GM12878 (cell line): Measurements from ENCODE around the gene SPATA3. TPM values are rescaled to one million over a fixed set of nuclear protein-coding genes. Genes with fewer than 3 reads are reported as not detected.

Experiments used
- ATAC-seq: fragments of 200-7000 bp; cut with Tn5 transposase; 3 replicates; pipeline ENCODE4 v1.9.1; 2020; ENCODE audit warnings: mild to moderate bottlenecking, moderate library complexity
- BruUV-seq: library from RNA; stranded (reverse); fragments of 400-500 nt; replicated peaks from 2 replicates; lab custom pipeline; 2021; lab: Mats Ljungman, UMichigan
- CTCF ChIA-PET: fragments of 300-600 bp; sonication (Branson Sonifier 250); formaldehyde crosslinking; extraction: SDS; loops from one replicate; lab custom pipeline; 2021; ENCODE audit warnings: inconsistent platforms; lab: Yijun Ruan, JAX
- POLR2A ChIA-PET: fragments of 350-600 bp; formaldehyde crosslinking; extraction: SDS; loops from one replicate; lab custom pipeline; 2021; ENCODE audit warnings: inconsistent platforms; lab: Charles Lee
- RAD21 ChIA-PET: fragments of 300-600 bp; sonication (Branson Sonifier 250); formaldehyde crosslinking; loops from one replicate; lab custom pipeline; 2023; ENCODE audit warnings: antibody characterized with exemption; ENCODE audit not compliant: unreplicated experiment; lab: Charles Lee
- SMC1A ChIA-PET: fragments of 300-600 bp; sonication (Branson Sonifier 250); formaldehyde crosslinking; loops from one replicate; lab custom pipeline; 2023; ENCODE audit not compliant: unreplicated experiment, uncharacterized antibody; lab: Charles Lee
- DNase-seq: peaks from one replicate; pipeline ENCODE4 v3.0.0-alpha.2; 2011; ENCODE audit warnings: low read depth, low spot score
- FAIRE-seq: peaks from 3 replicates; lab custom pipeline; 2011; peaks lifted over from hg19 to GRCh38; lab: Jason Lieb, UNC
- H2AFZ ChIP-seq: 2 replicates; pipeline ENCODE4 v1.6.0; 2011; ENCODE audit warnings: low read depth, low read length, control low read depth; ENCODE audit not compliant: control insufficient read depth
- H3K27ac ChIP-seq: 2 replicates; pipeline ENCODE4 v1.5.1; 2011; ENCODE audit warnings: control low read depth; ENCODE audit not compliant: control insufficient read depth, insufficient read depth
- H3K27me3 ChIP-seq, 2 experiments: replicated peaks in 1 of 2; 2 replicates each; pipeline versions ENCODE4 v1.6.0 to v1.6.1; 2011; ENCODE audit warnings: low read length in 1 of 2; ENCODE audit not compliant: control insufficient read depth in 2 of 2, insufficient read depth in 2 of 2
- H3K36me3 ChIP-seq, 2 experiments: 2 replicates each; pipeline ENCODE4 v1.5.1; 2011; ENCODE audit warnings: low read length in 1 of 2; ENCODE audit not compliant: control insufficient read depth in 2 of 2, insufficient read depth in 2 of 2
- H3K4me1 ChIP-seq: 2 replicates; pipeline ENCODE4 v1.6.1; 2011; ENCODE audit warnings: mild to moderate bottlenecking, low read length, moderate library complexity, mixed read lengths; ENCODE audit not compliant: control insufficient read depth, insufficient read depth
- H3K4me2 ChIP-seq: 2 replicates; pipeline ENCODE4 v1.6.0; 2011; ENCODE audit warnings: control low read depth; ENCODE audit not compliant: control insufficient read depth, insufficient read depth
- H3K4me3 ChIP-seq: fragments of 200-600 bp; sonication (generic); 2 replicates; pipeline ENCODE4 v1.5.1; 2016
- H3K79me2 ChIP-seq: 2 replicates; pipeline ENCODE4 v1.6.0; 2011; ENCODE audit warnings: low read length; ENCODE audit not compliant: control insufficient read depth, insufficient read depth
- H3K9ac ChIP-seq: 2 replicates; pipeline ENCODE4 v1.8.0; 2011; ENCODE audit warnings: low read length, control low read depth, mixed read lengths; ENCODE audit not compliant: control insufficient read depth, insufficient read depth
- H3K9me3 ChIP-seq: replicated peaks from 3 replicates; pipeline ENCODE4 v1.5.1; 2011; ENCODE audit warnings: mild to moderate bottlenecking, low read length; ENCODE audit not compliant: control insufficient read depth, insufficient read depth
- H4K20me1 ChIP-seq: 2 replicates; pipeline ENCODE4 v1.6.0; 2011; ENCODE audit not compliant: control insufficient read depth, insufficient read depth
- BMI1 ChIP-seq: fragments of 450-650 bp; IDR thresholded peaks from 2 replicates; pipeline ENCODE4 v1.6.1; 2016; ENCODE audit warnings: mild to moderate bottlenecking, moderate library complexity, borderline replicate concordance
- DPF2 ChIP-seq: fragments of 450-650 bp; IDR thresholded peaks from 2 replicates; pipeline ENCODE4 v1.6.1; 2017; ENCODE audit warnings: mild to moderate bottlenecking
- EGR1 ChIP-seq, 2 experiments: IDR thresholded peaks; 1 replicate in 1 of 2; 2 replicates in 1 of 2; pipeline ENCODE4 v1.6.1; 2011 to 2012; ENCODE audit warnings: low read depth in 2 of 2, low read length in 2 of 2, borderline replicate concordance in 1 of 2, mild to moderate bottlenecking in 1 of 2, moderate library complexity in 1 of 2
- GABPA ChIP-seq: IDR thresholded peaks from 2 replicates; pipeline ENCODE4 v1.6.1; 2014; ENCODE audit warnings: antibody characterized with exemption, low read depth, mild to moderate bottlenecking, inconsistent platforms
- LARP7 ChIP-seq: fragments of 450-650 bp; IDR thresholded peaks from 2 replicates; pipeline ENCODE4 v1.6.1; 2017; ENCODE audit warnings: mild to moderate bottlenecking
- RCOR1 ChIP-seq: conservative IDR thresholded peaks from 2 replicates; pipeline ENCODE4 v1.6.1; 2012; ENCODE audit warnings: low read depth, low read length, improper control_type of control experiment
- SMAD1 ChIP-seq: fragments of 450-650 bp; IDR thresholded peaks from 2 replicates; pipeline ENCODE4 v1.6.1; 2018; ENCODE audit warnings: mild to moderate bottlenecking, low read depth; ENCODE audit not compliant: partially characterized antibody
- SMAD5 ChIP-seq: IDR thresholded peaks from 2 replicates; pipeline ENCODE4 v1.6.1; 2016; ENCODE audit warnings: antibody characterized with exemption, low read depth
- YBX1 ChIP-seq: fragments of 450-650 bp; IDR thresholded peaks from 2 replicates; pipeline ENCODE4 v1.6.1; 2016; ENCODE audit warnings: antibody characterized with exemption
- WGBS: methylation state at CpG from one replicate; pipeline ENCODE4 v1.1.6; 2016; ENCODE audit warnings: low lambda C conversion rate; ENCODE audit not compliant: insufficient replicate concordance, insufficient coverage; ENCODE audit errors: missing lambda C conversion rate; 5-methylcytosine and 5-hydroxymethylcytosine counted together
- in situ Hi-C: fragments of 300-500 bp; cut with MboI; formaldehyde crosslinking; loops from 9 replicates; pipeline ENCODE4 v1.14.3; 2018; ENCODE audit warnings: mixed read lengths
- intact Hi-C: fragments of 100-400 bp; cut with micrococcal nuclease; formaldehyde crosslinking; loops from one replicate; pipeline ENCODE4 v1.14.2; 2022; ENCODE audit not compliant: unreplicated experiment
- polyA plus RNA-seq, 11 experiments: library from polyadenylated mRNA; depleted of rRNA in 4 of 11; unstranded in 6 of 11; stranded (reverse) in 5 of 11; fragments of >200 nt; fragmentation: Nextera tagmentation in 4 of 11; fragmentation: Illumina TruSeq in 1 of 11; extraction: Ambion mirVana in 4 of 11; extraction: Trizol in 1 of 11; gene quantifications; 1 replicate in 1 of 11; 2 replicates in 10 of 11; pipeline versions ENCODE4 v1.2.1 to v1.2.3, GENCODE V29; 2011 to 2016; ENCODE audit warnings: inconsistent platforms in 2 of 11, missing spikeins in 2 of 11, low read depth in 1 of 11
- total RNA-seq, 4 experiments: library from RNA; depleted of rRNA in 3 of 4; stranded (reverse); fragments of >200 nt in 3 of 4; fragmentation: Illumina TruSeq in 1 of 4; extraction: Trizol in 1 of 4; gene quantifications; 2 replicates each; pipeline versions ENCODE4 v1.2.1 to v1.2.3, GENCODE V29; 2013 to 2021
- TF ChIP-seq, protein P1 (sequence below): fragments of 450-650 bp; conservative IDR thresholded peaks from 2 replicates; pipeline ENCODE4 v1.6.1; 2017; ENCODE audit warnings: mild to moderate bottlenecking, moderate library complexity

Gene SPATA3
- total and polyA plus RNA-seq, 10 of the 15 experiments (the other 5 are each of a cell fraction or from before 2014, with no cell fraction given) = not detected

DNA sequence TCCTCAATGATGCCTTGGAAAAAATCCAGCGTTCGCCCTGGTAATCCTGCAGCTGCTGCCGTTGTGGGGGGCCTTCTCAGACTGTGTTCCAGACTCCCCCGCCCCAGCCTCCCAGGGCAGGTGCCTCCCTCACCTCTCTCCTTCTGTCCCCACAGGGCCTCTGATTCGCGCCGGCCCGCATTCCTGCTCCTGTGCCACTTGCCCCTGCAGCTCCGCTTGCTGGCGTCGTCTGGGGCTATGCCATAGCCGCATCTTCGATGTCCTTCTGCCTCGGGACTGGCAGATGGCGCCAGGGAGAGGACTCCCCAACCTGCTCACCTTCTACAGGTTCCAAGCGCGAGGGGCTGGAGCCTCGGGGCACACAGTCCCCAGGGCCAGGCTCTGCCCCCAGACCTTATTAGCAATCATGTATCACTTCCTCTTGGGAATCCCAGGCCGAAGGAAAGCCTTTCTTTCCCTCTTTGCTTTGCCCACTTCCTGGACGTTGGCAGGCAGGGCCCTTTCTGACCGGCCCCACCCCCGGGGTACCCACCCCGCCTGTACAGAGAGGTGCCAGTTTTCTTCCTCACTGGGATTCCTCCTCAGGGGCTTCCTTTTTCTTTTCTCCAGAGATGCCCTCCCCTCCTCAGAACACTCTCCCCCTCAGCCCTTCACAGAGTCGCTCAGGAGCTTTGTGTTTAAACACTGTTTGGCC is 4.4 kb downstream of the SPATA3 start:
- intact Hi-C loops = no loop called here
- no peak for DNase-seq
- Histone ChIP-seq H2AFZ (no peak overlapping the region), H3K79me2 (no peaks in the 10 kb centered on the region), H3K4me1 (no peaks in the 10 kb centered on the region), H3K4me2 (no peak overlapping the region), H3K36me3 (no peaks in the 10 kb centered on the region), H3K27me3 (peaks cover 0 to 1% of the 10 kb centered on the region in 2 experiments; a peak in 3 of 4 replicates), H3K9me3 (no peaks in the 10 kb centered on the region; the same call in 2 of the 3 replicates), H3K9ac (no peak overlapping the region), H4K20me1 (no peaks in the 10 kb centered on the region), H3K4me3 (no peak overlapping the region), H3K27ac (no peak overlapping the region)
- ATAC-seq = 0 out of 3 replicates have a peak, but pooled peaks have one; percentile 20
- in situ Hi-C loops = no loop called here
- no peak for FAIRE-seq
- WGBS = 24% methylated on average over 23 of the region's 24 CpGs
- CTCF ChIA-PET = interaction anchor here (0.6 to 1.1 kb wide), 2 partner anchors 11 to 13 kb away, joined by 3 to 4 read pairs; no protein-coding TSS in a partner anchor
- RAD21 ChIA-PET = no interaction called here
- TF ChIP-seq DPF2 (no peak), RCOR1 (no peak), SMAD1 (no peak), YBX1 (no peak), BMI1 (no peak), EGR1 (IDR thresholded peaks at IDR 0.05; ENCODE audit: borderline replicate concordance in 1 of 2, low read depth in 2 of 2, low read length in 2 of 2) (no peak), SMAD5 (no peak), GABPA (no peak), LARP7 (no peak)
- TF ChIP-seq, protein P1, sequence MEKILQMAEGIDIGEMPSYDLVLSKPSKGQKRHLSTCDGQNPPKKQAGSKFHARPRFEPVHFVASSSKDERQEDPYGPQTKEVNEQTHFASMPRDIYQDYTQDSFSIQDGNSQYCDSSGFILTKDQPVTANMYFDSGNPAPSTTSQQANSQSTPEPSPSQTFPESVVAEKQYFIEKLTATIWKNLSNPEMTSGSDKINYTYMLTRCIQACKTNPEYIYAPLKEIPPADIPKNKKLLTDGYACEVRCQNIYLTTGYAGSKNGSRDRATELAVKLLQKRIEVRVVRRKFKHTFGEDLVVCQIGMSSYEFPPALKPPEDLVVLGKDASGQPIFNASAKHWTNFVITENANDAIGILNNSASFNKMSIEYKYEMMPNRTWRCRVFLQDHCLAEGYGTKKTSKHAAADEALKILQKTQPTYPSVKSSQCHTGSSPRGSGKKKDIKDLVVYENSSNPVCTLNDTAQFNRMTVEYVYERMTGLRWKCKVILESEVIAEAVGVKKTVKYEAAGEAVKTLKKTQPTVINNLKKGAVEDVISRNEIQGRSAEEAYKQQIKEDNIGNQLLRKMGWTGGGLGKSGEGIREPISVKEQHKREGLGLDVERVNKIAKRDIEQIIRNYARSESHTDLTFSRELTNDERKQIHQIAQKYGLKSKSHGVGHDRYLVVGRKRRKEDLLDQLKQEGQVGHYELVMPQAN = no peak
- POLR2A ChIA-PET = no interaction called here
- BruUV-seq = no TSS peak
- SMC1A ChIA-PET = no interaction called here
